LNCAP (cell line): Measurements from ENCODE around the gene COX5A.

Experiments used
- CTCF ChIP-seq: fragments of 450-650 bp; IDR thresholded peaks from 2 replicates; pipeline ENCODE4 v1.5.1; 2017; ENCODE audit warnings: mild to moderate bottlenecking

COX5A gene

GRCh38 chr15:74959586-74959939 is 21.7 kb upstream of the COX5A start:
- no peak for TF ChIP-seq CTCF

- TF ChIP-seq CTCF: no peak
These were observed 21.2 kb upstream of the COX5A start for GRCh38 chr15:74958908-74959585.

- TF ChIP-seq CTCF: no peak
These were observed 20.5 kb upstream of the COX5A start for GRCh38 chr15:74958320-74958907.

- TF ChIP-seq CTCF: no peak
These were observed 19.7 kb upstream of the COX5A start for GRCh38 chr15:74957476-74958035.

- no peak for TF ChIP-seq CTCF
These were observed 19.0 kb upstream of the COX5A start, which contains the start of gene RPP25 for GRCh38 chr15:74956648-74957475. TSS of gene RPP25 (minus strand) at chr15:74956772. CDS start at chr15:74956583, 189 bp downstream.

- no peak for TF ChIP-seq CTCF
These were observed 18.1 kb upstream of the COX5A start for GRCh38 chr15:74955796-74956647.

GRCh38 chr15:74955017-74955416 is 17.1 kb upstream of the COX5A start:
- no peak for TF ChIP-seq CTCF
